GM21423 (cell line): ENCODE data around the gene TYMS.

Experiments
- ATAC-seq: cut with Tn5 transposase; IDR thresholded peaks from one replicate; pipeline ENCODE4 v1.9.1; 2021; ENCODE audit warnings: mild to moderate bottlenecking, moderate library complexity; ENCODE audit not compliant: unreplicated experiment

Gene TYMS

GRCh38 chr18:657311-658000, at the start of gene TYMS:
TYMS (plus strand) TSS chr18:657653; CDS start chr18:657743, 90 bp downstream.
- ATAC-seq: peak; percentile 49

- no peak for ATAC-seq
Observed at GRCh38 chr18:607930-608329, 49.5 kb upstream of the TYMS start.

DNA sequence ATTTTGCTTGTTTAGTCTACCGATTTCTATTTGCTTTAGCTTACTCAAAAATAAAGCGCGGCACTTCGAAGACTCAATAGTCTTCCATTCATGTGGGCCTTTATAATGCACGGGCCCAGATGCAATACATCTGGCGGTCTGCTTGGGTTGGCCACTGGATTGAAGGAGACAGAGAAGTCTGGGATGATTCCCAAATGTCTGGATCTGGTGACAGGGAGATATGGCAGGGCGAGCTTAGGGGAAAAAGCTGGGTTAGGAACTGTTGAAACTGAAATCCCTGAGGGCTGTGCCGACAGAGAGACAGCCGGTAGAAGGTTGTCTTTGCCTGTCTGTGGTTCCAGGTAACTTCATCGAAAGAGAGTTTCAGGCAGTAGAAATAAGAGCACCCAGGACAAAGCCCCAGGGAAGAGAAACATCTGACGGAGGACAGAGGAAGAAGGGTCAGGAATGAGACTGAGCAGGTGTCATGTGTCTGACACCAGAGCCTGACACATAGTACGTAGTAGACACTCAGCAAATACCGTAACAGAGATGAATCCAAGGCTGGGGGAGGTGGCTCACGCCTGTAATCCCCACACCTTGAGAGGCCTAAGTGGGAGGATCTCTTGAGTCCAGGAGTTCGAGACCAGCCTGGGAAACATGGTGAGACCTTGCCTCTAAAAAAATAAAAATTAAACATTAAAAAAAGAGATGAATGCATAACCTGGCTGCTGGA, 47.1 kb upstream of the TYMS start:
- ATAC-seq: no peak

DNA sequence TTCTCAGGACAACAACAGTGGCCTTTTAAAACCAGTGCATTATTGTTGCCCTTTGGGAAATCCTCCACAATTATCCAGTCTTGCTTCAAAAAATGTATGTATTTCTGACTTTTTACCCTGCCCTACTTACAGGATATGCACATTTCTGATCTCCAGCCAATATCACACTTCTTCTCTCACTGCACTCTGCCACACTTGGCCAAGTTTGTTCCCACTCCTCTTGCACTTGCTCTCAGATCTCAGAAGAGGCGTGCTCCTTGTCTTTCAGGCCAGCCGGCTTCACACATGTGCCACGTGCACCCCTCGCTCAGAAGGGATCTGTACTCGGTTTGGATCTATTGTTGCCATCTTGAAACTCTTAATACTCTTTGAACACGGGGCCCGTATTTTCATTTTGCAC, 45.3 kb upstream of the TYMS start:
- no peak for ATAC-seq

DNA sequence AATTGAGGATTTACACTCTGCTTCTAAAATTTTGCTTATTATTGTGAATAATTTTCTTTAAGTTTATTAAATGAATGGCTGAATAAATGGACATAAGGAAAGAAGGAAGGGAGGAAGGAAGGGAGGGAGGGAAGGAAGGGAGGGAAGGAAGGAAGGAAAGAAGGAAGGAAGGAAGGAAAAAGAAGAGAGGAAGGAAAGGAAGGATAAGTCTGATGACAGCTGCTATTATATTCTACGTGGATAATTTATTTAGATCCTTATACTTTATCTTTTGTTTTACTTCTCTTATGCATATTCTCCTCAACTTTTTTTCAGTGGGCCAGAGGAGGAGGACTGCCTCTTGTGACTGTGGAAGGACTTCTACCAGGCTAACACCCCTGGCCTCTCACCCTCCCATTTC, 43.3 kb upstream of the TYMS start:
- ATAC-seq: no peak

DNA sequence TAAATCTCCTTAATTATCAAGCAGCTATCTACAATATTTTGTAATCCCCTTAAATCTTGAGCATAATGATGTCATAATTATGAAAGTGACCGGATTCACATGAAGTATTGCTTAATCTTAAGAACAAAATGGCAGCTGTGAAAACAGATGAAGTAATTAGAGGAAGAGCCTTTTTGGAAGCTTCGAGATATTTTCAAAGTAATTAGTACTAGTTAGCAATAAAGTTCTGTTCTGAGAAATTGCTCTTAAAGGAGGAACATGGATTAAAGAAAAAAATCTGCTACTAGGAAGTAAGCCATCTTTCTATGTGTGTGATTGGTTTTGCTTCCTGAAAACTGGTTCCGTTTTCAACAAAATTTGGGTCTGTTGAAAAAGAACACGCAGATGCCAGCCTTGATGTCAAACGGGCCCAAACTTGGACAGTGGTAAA, 42.3 kb upstream of the TYMS start:
- no peak for ATAC-seq

DNA sequence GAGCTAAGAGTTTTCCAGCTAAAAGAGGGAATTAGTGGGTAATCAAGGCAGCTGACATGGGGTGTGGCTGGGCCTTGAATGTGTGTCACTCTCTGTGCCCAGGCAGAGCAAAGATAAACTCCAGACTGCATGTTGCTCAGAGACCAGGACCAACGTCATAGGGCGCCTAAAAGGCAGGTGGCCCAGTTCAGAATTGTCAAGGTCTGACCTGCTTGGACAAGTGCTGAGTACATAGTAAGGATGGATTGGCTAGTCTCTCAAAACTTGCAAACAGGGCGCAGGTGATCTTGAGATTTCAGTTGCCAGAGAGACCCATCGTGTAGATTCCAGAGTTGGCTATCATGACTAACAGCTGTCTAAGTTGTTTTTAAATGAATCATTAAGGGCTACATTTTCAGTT, 41.7 kb upstream of the TYMS start:
- no peak for ATAC-seq

DNA sequence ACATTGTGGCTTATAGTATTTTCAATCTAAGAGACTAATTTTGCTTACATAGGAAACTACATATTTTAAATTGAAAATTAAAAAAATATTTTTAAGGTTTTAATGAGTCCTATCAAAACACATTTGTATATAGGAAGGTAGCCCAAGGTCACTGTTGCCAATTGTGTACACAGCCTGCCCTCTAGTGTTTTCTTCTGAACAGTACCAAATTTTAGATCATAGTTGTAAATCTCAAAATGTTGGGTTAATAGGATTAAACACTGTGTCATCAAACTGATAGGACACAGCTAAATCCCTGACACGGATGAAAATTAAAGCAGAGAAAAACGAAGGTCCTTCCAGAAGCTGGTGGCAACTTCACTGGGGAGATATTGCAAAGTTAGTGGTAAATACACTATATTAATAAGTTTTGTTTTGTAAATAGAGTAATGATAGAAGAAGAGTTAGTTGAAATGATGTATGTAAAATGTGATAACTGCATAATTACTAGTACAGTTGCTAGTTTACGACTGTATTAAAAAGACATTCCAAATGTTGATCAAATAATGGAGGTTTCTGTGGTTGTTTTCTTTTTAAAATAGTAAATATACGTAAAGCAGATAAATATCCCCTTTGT, 41.0 kb upstream of the TYMS start:
- ATAC-seq: no peak

DNA sequence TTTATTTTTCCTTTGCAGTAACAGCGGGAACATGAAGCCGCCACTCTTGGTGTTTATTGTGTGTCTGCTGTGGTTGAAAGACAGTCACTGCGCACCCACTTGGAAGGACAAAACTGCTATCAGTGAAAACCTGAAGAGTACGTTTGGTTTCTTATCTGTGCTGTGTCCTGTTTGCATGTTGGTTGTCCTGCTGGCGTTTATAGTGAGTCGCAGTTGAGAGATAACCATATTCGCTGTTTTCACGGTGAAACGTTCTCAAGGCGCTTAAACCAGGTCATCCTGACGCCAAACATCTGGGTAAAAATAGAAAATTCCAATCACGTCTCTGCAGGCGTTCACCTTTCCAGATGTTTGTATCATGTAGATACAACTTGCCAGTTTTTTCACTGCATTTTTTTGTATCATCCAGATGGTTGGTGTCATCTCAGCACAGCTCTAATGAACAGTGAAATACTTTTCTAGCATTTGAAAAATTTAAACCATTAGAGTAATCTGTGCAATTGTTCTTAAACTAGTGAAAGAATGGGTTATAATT, 39.4 kb upstream of the TYMS start:
- no peak for ATAC-seq

- ATAC-seq: no peak
Observed at GRCh38 chr18:618618-619017, 38.8 kb upstream of the TYMS start.

DNA sequence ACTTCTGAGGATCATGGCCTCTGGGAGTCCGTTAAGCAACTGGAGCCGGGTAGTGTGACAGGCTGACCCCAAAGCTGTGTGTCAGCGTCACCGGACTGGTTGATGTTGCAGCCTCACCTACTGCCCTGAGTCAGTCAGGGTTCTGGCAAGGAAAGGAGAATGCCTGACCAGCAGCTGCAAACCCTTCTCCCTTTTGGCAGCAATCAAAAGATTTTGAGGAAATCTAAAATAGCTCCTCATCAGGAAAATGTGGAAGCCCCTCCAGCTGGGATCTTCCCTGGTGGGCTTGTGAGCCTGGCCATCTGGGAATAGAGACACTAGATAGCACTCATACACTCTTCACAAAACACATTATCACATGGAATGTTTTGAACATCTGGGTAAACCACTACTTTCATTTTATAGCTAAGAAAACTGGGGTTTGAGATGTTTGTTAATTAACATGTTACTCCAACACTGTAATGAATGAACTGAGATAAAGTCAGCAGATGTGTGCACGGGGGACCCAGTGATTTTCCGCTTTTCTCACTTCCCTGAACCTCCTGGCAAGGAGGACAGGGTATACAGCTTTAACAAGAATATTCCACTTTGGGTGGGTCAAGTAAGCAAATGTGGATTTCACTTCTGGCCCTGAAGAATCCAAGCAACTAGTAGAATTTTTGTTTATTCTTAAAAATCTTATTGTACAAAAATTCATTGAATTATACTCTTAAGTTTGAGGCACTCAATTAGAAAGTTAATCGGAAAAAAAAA, 36.0 kb upstream of the TYMS start:
- no peak for ATAC-seq

GRCh38 chr18:622289-622688, 35.2 kb upstream of the TYMS start:
- ATAC-seq: no peak

DNA sequence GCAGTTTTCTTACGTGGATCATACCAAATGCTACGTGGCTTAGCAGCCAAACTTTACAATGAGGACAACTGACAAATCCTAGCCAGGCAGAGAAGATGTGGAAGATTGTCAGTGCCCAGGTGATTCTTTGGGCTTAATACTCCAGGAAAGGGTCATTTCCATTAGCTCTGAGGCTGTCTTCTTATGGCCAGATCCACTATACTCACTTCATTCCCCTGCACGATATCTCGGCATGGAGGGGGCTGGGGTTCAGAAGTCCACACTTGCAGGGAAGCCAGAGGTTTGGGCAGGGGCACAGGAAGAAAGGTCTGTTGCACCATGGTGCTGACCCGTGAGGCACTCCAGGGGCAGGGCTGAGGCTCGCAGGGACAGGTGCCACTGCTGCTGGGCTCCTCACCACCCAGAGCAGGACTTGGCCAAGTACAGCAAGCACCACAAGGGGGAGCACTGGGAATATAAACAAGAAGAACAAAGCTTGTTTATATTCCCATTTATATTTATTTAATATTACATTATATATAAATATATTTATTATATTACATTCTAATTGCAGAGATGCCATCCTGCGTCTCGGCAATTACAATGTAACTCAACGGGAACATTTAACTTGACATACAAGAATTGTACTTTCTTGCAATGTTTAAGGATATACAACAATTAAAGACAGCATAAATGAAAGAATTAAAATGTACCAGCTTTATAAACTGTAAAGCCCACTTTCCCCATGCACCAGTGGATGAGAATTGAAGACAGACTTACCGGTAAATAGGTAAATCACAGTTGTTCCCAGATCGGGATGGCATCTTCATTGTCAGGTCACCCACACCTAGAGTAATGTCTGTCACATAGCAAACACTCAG, 33.5 kb upstream of the TYMS start:
- ATAC-seq: no peak

- no peak for ATAC-seq
Observed at GRCh38 chr18:627231-627630, 30.2 kb upstream of the TYMS start.

- ATAC-seq: no peak
Observed at GRCh38 chr18:629269-630150, 27.9 kb upstream of the TYMS start.

DNA sequence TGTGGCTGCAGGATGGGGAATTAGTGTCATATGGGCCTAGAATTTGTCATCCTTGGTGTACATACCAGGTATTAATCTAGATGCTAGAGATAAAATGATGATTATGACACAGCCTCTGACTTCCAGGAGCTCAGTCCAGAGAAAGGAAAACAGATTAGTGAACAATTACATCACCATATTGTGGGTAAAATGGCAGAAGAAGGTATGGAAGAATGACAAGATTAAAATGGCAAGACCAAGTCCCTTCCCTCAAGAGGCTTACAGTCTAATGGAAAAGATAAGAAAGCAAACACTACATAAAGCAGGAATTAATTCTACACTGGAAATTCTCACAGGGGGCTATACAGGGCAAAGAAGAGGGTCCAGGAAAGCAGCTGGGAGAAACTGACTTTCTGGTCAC, 25.9 kb upstream of the TYMS start:
- no peak for ATAC-seq

- ATAC-seq: no peak
Observed at GRCh38 chr18:634551-635045, 22.9 kb upstream of the TYMS start.

DNA sequence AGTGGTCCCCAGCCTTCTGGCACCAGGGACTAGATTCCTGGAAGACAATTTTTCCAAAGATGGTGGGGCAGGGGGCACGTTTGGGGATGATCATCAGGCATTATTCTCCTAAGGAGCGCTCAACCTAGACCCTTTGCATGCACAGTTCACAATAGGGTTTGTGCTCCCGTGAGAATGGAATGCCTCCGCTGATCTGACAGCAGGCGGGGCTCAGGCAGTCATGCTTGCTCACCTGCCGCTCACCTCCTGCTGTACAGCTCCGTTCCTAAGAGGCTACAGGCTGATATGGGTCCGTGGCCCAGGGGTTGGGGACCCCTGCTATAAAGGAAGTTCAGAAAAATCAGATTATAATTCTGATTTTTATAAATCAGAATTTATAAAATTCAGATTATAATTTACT, 22.3 kb upstream of the TYMS start:
- no peak for ATAC-seq

DNA sequence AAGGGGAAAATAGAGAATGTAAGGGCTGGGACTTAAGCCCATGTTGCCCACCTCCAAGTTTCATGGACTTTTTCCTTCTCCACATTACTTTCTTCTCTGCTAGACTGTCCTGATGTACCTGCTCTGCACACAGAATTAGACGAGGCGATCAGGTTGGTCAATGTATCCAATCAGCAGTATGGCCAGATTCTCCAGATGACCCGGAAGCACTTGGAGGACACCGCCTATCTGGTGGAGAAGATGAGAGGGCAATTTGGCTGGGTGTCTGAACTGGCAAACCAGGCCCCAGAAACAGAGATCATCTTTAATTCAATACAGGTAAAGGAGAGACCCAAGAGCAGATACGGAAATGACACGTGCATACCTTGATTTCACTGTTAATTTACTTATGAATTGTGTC, 16.2 kb upstream of the TYMS start:
- ATAC-seq: no peak
